ENCODE measurements around the gene CFAP107.

CFAP107 gene

GRCh38 chr1:12745126-12745991 lies 641 bp upstream of the CFAP107 start:
- DNase-seq = no peak

GRCh38 chr1:12748778-12749355 lies 2.9 kb downstream of the CFAP107 start:
- no peak for DNase-seq

DNA sequence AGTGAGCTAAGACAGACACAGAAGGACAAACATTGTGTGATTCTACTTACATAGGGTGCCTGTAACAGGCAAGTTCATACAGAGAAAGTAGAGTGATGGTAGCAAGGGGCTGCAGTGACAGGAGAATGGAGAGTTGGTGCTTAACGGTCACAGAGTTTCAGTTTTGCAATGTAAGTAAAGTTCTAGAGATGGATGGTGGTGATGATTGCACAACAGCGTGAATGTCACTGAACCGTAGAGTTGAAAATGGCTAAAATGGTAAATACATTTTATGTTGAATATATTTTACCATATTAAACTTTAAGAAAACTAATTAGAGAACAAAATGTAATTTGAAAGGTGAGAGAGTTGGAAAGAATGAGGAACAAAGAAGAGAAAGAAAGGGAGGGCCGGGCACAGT lies 8.7 kb downstream of the CFAP107 start:
- no peak for DNase-seq

DNA sequence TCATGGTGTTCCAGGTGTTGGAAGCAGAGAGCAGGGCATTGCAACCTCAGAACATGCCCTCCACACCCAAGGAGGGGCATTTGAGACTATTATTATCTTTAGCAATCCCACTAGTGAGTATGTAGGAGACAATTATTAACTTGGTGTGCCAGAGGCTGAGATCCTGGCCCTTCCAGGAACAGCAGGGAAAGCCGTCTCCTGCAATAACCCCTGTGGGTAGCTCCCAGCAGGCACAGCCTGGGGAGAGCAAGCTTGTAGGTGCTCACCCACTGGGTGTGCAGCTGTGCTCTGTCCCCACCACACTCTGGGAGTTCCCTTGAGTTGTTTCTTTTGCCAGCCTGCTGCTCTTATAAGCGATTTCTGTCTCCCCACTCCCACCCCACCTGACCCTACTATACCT lies 10.3 kb downstream of the CFAP107 start:
- no peak for DNase-seq

- no peak for DNase-seq
Measured at GRCh38 chr1:12756768-12757413, 10.9 kb downstream of the CFAP107 start.

- no peak for DNase-seq
Measured at GRCh38 chr1:12757836-12758235, 11.8 kb downstream of the CFAP107 start.

DNA sequence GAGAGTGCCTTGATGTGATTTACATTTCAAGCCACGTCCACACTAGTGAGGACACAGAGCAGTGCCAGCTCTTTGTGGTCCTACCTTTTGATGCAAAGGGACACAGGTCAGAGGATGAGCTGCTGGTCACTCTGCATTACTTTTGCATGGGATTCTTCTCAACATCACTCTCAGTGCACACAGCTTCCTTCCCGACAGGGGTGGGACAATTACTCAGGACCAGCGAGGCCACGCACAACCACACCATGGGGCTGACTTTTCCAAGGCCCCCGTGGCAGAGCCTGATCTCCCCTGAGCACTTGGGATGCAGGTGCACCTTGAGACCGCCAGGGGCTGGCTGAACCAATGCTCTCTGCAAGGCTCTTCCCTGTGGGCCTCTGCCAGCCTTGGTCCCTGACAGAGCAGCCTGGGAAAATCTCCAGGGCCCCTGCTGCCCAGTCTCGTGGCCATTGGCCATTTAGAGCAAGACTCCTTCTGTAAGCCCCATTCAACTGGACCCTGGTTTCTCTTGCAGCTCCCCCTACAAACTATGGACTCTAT lies 14.3 kb downstream of the CFAP107 start:
- DNase-seq = no peak

GRCh38 chr1:12761781-12762180 lies 15.8 kb downstream of the CFAP107 start:
- DNase-seq = no peak

DNA sequence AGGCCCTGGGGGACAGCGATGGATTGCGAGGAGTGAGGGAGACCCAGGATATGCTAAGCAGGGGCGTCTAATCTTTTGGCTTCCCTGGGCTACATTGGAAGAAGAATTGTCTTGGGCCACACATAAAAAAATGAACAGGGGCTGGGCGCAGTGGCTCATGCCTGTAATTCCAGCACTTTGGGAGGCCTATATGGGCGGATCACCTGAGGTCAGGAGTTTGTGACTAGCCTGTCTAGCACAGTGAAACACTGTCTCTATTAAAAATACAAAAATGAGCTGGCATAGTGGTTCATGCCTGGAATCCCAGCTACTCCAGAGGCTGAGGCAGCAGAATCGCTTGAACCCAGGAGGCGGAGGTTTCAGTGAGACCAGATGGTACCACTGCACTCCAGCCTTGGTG lies 16.8 kb downstream of the CFAP107 start:
- DNase-seq = no peak

GRCh38 chr1:12763479-12763878 lies 17.5 kb downstream of the CFAP107 start:
- no peak for DNase-seq

DNA sequence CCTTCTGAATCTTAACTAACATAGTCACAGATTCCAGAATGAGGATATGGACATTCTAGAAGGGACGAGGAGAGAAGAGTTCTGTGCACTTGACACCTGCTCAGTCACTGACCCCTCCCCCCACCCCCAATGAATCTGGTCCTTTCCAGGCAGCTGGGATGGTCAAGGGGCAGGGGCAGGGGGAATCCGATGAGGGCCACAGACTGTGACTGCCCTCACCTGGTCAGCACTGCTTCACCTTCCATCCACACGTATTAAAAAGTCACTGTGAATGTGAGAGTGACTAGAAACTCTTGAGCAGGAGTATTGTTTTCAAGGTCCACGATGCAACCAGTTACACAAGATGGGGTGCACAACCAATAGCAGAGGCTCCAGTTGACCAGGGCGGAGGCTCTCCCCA lies 18.0 kb downstream of the CFAP107 start:
- no peak for DNase-seq

DNA sequence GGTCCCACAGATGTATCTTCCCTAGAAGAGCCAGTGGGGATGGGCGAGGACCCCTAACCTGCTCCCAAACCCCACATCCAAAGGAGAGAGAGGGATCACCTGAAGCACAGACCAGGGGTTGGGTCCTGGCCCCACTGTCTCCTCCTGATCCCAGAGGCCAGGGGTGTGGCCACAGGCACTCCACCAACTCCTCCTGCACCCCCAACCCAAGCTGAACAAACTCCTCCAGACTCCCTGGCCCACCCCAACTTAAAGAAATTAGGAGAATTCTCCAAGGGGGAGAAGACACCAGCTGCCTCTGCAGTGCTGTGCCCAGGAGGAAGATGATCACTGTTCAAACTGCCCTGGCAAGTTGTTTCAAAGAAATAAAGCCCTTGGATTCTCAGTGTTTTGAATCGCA lies 23.0 kb downstream of the CFAP107 start:
- DNase-seq = no peak

DNA sequence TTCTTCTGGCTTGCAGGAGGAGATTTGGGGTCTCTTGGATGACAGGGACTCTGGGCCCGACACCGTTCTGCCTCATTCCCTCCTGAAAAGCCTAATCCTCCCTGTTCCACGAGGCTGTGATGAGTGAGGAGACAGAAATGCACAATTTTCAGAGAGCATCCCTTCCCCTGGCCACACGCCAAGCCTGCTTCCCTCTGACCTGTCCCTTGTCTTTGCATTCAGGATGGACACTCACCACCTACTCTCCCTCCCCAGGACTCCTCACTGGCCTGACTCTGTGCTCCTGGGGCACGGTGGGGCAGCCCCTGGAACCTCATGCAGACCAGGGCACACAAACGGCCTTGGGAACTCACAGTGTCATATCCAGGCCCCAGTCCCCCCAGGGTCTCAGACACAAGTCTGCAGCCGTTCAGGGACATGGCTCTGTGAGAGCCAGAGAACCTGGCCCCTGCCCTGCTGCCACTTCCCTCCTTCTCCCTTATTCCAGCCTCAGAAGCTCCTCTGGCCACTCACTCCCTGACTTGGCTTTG lies 24.0 kb downstream of the CFAP107 start:
- no peak for DNase-seq

DNA sequence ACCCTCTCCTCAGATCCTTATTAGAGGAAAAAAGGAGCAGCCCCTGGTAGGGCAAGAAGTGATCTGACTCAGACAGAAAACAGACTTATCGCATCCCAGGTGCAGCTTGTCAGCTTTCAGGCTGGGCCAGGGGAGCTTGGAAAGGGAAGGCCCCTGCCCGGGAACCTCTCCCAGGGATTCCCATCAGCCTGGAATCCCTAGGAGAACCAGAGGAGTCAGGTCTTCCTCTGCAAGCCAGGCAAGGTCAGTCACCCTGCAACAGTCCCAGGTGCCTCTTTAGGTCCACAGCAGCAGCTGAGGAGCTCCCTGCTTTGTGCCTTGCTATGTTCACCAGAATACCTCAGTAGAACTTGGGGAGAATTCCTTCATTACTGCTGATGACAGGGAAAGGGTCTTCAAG lies 24.6 kb downstream of the CFAP107 start:
- DNase-seq = no peak

DNA sequence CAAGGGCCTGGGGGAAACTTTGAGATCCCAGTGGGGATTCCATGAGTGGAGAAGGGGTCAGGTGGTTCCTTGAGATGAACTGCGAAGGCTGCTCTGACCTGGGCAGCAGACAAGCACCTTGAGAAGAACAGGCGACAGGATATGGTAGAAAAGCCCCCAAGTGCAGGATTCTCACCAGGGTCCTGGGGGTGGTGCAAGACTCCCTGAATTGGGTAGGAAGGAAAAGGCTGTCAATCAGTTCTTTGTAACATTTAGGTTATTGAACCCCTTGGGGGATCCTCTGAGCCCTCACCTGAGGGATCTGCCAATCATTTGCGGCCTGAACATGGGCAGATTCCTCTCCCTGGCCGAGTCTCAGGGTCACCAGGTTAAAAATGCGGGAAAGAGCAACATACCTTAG lies 25.2 kb downstream of the CFAP107 start:
- DNase-seq = no peak

- no peak for DNase-seq
Measured at GRCh38 chr1:12772520-12772919, 26.5 kb downstream of the CFAP107 start.

DNA sequence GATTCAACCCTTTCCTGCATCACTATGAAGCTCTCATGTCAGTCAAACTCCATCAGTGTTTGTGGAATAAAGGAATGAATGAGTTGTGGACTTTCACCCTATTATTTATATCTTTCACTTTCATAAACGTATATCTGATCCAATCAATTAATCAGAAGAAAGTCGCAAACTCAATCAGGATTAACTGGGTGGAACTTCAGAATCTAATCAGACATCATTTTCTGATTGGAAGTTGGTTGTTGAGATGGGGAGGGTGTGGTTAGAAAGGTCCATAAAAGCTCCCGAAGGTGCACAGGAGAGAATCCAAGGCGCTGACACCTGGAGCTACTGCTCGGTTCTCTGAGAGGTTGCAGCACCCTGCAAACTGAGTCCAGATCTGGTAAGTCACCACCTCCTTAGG lies 27.4 kb downstream of the CFAP107 start, which contains the start of gene PRAMEF12:
PRAMEF12 (plus strand) TSS at position 301 of the 400 bp plus-strand sequence. CDS start 1,130 bp downstream, outside the sequence.
- no peak for DNase-seq

DNA sequence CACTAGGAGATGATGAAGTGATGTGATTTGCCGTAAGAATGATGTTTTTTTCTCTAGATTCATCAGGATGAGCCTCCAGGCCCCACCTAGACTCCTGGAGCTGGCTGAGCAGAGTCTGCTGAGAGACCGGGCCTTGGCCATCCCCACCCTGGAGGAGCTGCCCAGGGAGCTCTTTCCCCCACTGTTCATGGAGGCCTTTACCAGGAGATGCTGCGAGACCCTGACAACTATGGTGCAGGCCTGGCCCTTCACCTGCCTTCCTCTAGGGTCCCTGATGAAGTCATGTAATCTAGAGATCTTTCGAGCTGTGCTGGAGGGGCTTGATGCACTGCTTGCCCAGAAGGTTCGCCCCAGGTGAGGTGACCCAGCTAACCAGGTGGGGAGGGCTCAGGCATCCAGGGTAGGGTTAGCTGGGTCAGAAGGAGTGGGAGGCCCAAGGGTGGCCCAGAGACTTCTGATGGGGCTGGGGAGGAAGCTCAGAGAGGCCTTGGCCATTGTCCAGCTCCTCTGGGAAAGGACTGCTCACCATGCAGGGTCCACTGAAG lies 28.9 kb downstream of the CFAP107 start:
- DNase-seq = no peak

- DNase-seq = no peak
Measured at GRCh38 chr1:12775443-12775842, 29.4 kb downstream of the CFAP107 start.

DNA sequence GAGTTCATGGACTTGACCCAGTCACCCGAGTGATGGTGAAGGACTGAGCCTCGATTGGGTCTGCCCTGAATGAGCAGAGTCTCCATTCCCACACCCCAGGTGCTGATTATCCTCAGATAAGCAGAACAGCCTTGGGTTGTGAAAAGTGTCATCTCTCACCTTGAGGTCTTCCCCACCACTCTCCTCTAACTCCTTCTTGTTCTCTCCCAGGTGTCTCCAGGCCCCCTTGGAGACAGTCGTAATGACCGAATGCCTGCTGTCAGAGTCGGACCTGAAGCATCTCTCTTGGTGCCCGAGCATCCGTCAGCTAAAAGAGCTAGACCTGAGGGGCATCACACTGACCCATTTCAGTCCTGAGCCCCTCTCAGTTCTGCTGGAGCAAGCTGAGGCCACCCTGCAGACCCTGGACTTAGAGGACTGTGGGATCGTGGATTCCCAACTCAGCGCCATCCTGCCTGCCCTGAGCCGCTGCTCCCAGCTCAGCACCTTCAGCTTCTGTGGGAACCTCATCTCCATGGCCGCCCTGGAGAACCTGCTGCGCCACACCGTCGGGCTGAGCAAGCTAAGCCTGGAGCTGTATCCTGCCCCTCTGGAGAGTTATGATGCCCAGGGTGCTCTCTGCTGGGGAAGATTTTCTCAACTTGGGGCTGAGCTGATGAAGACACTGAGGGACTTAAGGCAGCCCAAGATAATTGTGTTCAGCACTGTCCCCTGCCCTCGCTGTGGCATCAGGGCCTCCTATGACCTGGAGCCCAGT lies 31.0 kb downstream of the CFAP107 start:
- DNase-seq = no peak

DNA sequence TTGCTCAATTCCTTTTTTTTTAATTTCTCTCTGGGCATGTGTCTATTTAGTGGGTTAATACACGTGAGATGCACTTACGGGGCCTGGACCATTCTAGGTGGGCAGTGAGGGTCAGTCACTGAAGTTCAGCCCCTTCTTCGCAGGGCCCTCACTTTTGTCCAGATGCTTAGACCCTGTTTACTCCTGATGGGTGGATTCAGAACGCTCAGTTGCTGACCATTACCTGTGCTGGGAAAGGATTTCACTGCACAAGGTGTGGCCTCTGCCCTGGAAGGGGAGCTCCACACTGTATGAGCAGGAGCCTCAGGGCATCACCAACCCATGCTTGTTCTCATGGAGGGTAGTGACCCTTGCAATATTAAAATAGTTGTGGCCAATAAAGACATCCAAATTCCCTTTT lies 32.1 kb downstream of the CFAP107 start:
- DNase-seq = no peak

GRCh38 chr1:12778907-12779306 lies 32.9 kb downstream of the CFAP107 start:
- no peak for DNase-seq

Data from DMS79 treated with DMSO at 0.1 percent for 48 hours (cell line).